ENCODE measurements around the gene PCNX2.

The PCNX2 gene

DNA sequence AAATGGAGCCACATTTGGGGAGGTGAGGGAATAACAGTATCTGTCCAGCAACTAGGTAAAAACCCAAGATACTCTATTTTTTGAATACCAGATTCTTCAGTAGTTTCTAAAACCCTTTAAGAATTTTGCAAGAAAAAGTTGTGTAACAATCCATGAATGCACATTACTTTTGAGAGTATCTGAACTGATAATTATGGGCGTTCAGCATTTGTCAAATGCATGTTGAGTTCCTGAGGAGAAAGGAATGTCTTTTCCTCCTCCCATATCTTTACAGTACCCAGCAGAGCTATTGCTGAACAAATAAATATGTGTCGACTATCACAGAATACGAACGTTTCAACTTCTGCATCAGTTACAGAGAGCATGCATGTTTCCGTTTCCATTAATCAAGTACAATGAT lies 104.5 kb downstream of the PCNX2 start:
- no peaks in the 10 kb centered on the region for H3F3A ChIP-seq (ENCODE audit: insufficient read depth, low read length)
- no peaks in the 10 kb centered on the region for H4K20me1 ChIP-seq (ENCODE audit: insufficient read depth, low read length)
- DNase-seq = no peak
- H3K4me2 ChIP-seq (ENCODE audit: low read depth, low read length) = no peak overlapping the region
- H2AFZ ChIP-seq (ENCODE audit: low read length) = no peak overlapping the region
- H3K79me2 ChIP-seq (ENCODE audit: low read length) = no peaks in the 10 kb centered on the region
- H3K9ac ChIP-seq (ENCODE audit: low read length) = no peak overlapping the region
- no peaks in the 10 kb centered on the region for H3K9me3 ChIP-seq (replicated peaks; ENCODE audit: insufficient read depth, low read length)
- H3K27me3 ChIP-seq (replicated peaks; ENCODE audit: insufficient read depth, low read length) = no peaks in the 10 kb centered on the region
- no peak overlapping the region for H3K4me3 ChIP-seq (ENCODE audit: low read length)
- no peaks in the 10 kb centered on the region for H3K9me2 ChIP-seq (replicated peaks; ENCODE audit: insufficient read depth, low read length)
- no peaks in the 10 kb centered on the region for H3K4me1 ChIP-seq (ENCODE audit: low read length)
- H3K27ac ChIP-seq (ENCODE audit: low read length) = no peak overlapping the region
- no peak for TF ChIP-seq EZH2 (optimal IDR thresholded peaks at IDR 0.05; ENCODE audit: low read depth, low read length)
- TF ChIP-seq CTCF (IDR thresholded peaks at IDR 0.05; ENCODE audit: low read length) = no peak
- H3K36me3 ChIP-seq (replicated peaks; ENCODE audit: insufficient read depth, low read length) = no peaks in the 10 kb centered on the region

DNA sequence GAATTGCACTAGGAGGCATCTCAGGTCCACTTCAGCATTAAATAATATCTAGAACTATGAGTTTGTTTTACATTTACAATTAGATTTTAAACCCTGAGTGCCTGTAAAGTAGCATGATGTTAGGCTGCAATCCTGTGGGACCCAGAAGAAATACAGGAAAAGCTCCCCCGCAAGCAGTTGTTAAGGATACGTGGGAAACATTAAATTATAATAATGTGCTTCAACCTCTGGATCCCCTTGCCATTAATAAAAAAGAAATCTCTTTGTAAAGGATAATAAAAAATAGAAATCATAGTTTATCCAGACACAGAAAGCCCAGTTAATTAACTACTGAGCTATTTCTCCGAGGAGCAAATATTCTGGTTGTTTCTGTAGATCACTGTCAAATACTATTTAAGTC lies 106.0 kb downstream of the PCNX2 start:
- Histone ChIP-seq H2AFZ (ENCODE audit: low read length) (no peak overlapping the region), H3K4me2 (ENCODE audit: low read depth, low read length) (no peak overlapping the region), H3K9me2 (replicated peaks; ENCODE audit: insufficient read depth, low read length) (no peaks in the 10 kb centered on the region), H3K9me3 (replicated peaks; ENCODE audit: insufficient read depth, low read length) (no peaks in the 10 kb centered on the region), H4K20me1 (ENCODE audit: insufficient read depth, low read length) (no peaks in the 10 kb centered on the region), H3K4me1 (ENCODE audit: low read length) (no peaks in the 10 kb centered on the region), H3K9ac (ENCODE audit: low read length) (no peak overlapping the region), H3K79me2 (ENCODE audit: low read length) (no peaks in the 10 kb centered on the region), H3F3A (ENCODE audit: insufficient read depth, low read length) (no peaks in the 10 kb centered on the region), H3K27ac (ENCODE audit: low read length) (no peak overlapping the region), H3K27me3 (replicated peaks; ENCODE audit: insufficient read depth, low read length) (no peaks in the 10 kb centered on the region), H3K4me3 (ENCODE audit: low read length) (no peak overlapping the region), H3K36me3 (replicated peaks; ENCODE audit: insufficient read depth, low read length) (no peaks in the 10 kb centered on the region)
- DNase-seq = no peak
- TF ChIP-seq EZH2 (optimal IDR thresholded peaks at IDR 0.05; ENCODE audit: low read depth, low read length) = no peak
- TF ChIP-seq EZH2phosphoT487 (IDR thresholded peaks at IDR 0.05; ENCODE audit: low read length) = no peak
- TF ChIP-seq CTCF (IDR thresholded peaks at IDR 0.05; ENCODE audit: low read length) = no peak

GRCh38 chr1:233188061-233188460 lies 107.5 kb downstream of the PCNX2 start:
- Histone ChIP-seq H4K20me1 (ENCODE audit: insufficient read depth, low read length) (no peaks in the 10 kb centered on the region), H3K4me1 (ENCODE audit: low read length) (no peaks in the 10 kb centered on the region), H3K27me3 (replicated peaks; ENCODE audit: insufficient read depth, low read length) (no peaks in the 10 kb centered on the region), H2AFZ (ENCODE audit: low read length) (no peak overlapping the region), H3K4me3 (ENCODE audit: low read length) (no peak overlapping the region), H3K9me2 (replicated peaks; ENCODE audit: insufficient read depth, low read length) (no peaks in the 10 kb centered on the region), H3K9me3 (replicated peaks; ENCODE audit: insufficient read depth, low read length) (no peaks in the 10 kb centered on the region), H3K4me2 (ENCODE audit: low read depth, low read length) (no peak overlapping the region), H3K36me3 (replicated peaks; ENCODE audit: insufficient read depth, low read length) (no peaks in the 10 kb centered on the region), H3K27ac (ENCODE audit: low read length) (no peak overlapping the region), H3K79me2 (ENCODE audit: low read length) (no peaks in the 10 kb centered on the region), H3F3A (ENCODE audit: insufficient read depth, low read length) (no peaks in the 10 kb centered on the region), H3K9ac (ENCODE audit: low read length) (no peak overlapping the region)
- DNase-seq = no peak
- TF ChIP-seq EZH2phosphoT487 (IDR thresholded peaks at IDR 0.05; ENCODE audit: low read length) (no peak), CTCF (IDR thresholded peaks at IDR 0.05; ENCODE audit: low read length) (no peak), EZH2 (optimal IDR thresholded peaks at IDR 0.05; ENCODE audit: low read depth, low read length) (no peak)
